Measurements from ENCODE around the gene SLC25A17. TPM values are rescaled to one million over a fixed set of nuclear protein-coding genes. Genes with fewer than 3 reads are reported as not detected.
A peak's percentile ranks its signal among the peaks of the same experiment; 100 is the strongest.

The SLC25A17 gene
- total and polyA plus RNA-seq, 2 donors (not counting 1 experiment from before 2014, with no cell fraction given), result 12.9 to 28.7 TPM

- H3K9me3 ChIP-seq (ENCODE audit: control insufficient read depth, insufficient read depth, low read depth, low read length), result no peaks in the 10 kb centered on the region
- no peak overlapping the region for H2AFZ ChIP-seq (ENCODE audit: low read length)
- no peaks in the 10 kb centered on the region for H3K27me3 ChIP-seq (ENCODE audit: control insufficient read depth, insufficient read depth, low read length)
Measured at GRCh38 chr22:40746428-40747220, 72.5 kb downstream of the SLC25A17 start.

GRCh38 chr22:40743768-40744167 lies 75.4 kb downstream of the SLC25A17 start:
- no peak for DNase-seq (ENCODE audit: low read depth in 2 of 2)
- Histone ChIP-seq H3K79me2 (ENCODE audit: control insufficient read depth, insufficient read depth, low read length) (no peaks in the 10 kb centered on the region), H3K27ac (ENCODE audit: insufficient read depth, low read length) (no peak overlapping the region), H3K4me2 (ENCODE audit: extremely low read depth, insufficient read depth, low read length) (no peak overlapping the region), H3K27me3 (ENCODE audit: control insufficient read depth, insufficient read depth, low read length) (no peaks in the 10 kb centered on the region), H3K9me3 (ENCODE audit: control insufficient read depth, insufficient read depth, low read depth, low read length) (no peaks in the 10 kb centered on the region), H4K20me1 (ENCODE audit: control insufficient read depth, extremely low read depth, insufficient read depth, low read length) (no peaks in the 10 kb centered on the region), H3K36me3 (ENCODE audit: control insufficient read depth, insufficient read depth, low read length) (no peaks in the 10 kb centered on the region), H2AFZ (ENCODE audit: low read length) (no peak overlapping the region), H3K9ac (ENCODE audit: insufficient read depth, low read length) (no peak overlapping the region), H3K4me3 (replicated peaks in 1 of 4; ENCODE audit: control extremely low read depth in 1 of 4, insufficient read depth in 1 of 4, low read depth in 3 of 4, low read length in 4 of 4) (no peak overlapping the region), H3K4me1 (ENCODE audit: control insufficient read depth, extremely low read depth, insufficient read depth, low read length) (no peaks in the 10 kb centered on the region)
- no peak for TF ChIP-seq EZH2 (IDR thresholded peaks at IDR 0.05; ENCODE audit: low read length, missing control alignments)
- no peak for TF ChIP-seq CTCF (conservative IDR thresholded peaks at IDR 0.05 in 1 of 2, IDR thresholded peaks at IDR 0.05 in 1 of 2; ENCODE audit: low read depth in 1 of 2, low read length in 2 of 2)

More at GRCh38 chr22:40746428-40747220, 72.5 kb downstream of the SLC25A17 start:
- H3K79me2 ChIP-seq (ENCODE audit: control insufficient read depth, insufficient read depth, low read length), result no peaks in the 10 kb centered on the region
- H3K4me3 ChIP-seq (replicated peaks in 1 of 4; ENCODE audit: control extremely low read depth in 1 of 4, insufficient read depth in 1 of 4, low read depth in 3 of 4, low read length in 4 of 4), result no peak overlapping the region
- TF ChIP-seq CTCF (conservative IDR thresholded peaks at IDR 0.05 in 1 of 2, IDR thresholded peaks at IDR 0.05 in 1 of 2; ENCODE audit: low read depth in 1 of 2, low read length in 2 of 2) (no peak), EZH2 (IDR thresholded peaks at IDR 0.05; ENCODE audit: low read length, missing control alignments) (no peak)
- H3K27ac ChIP-seq (ENCODE audit: insufficient read depth, low read length), result no peak overlapping the region
- H4K20me1 ChIP-seq (ENCODE audit: control insufficient read depth, extremely low read depth, insufficient read depth, low read length), result no peaks in the 10 kb centered on the region
- H3K9ac ChIP-seq (ENCODE audit: insufficient read depth, low read length), result no peak overlapping the region
- no peaks in the 10 kb centered on the region for H3K4me1 ChIP-seq (ENCODE audit: control insufficient read depth, extremely low read depth, insufficient read depth, low read length)
- no peak for DNase-seq (ENCODE audit: low read depth in 2 of 2)
- peak overlapping the region; percentile 44 for H3K4me2 ChIP-seq (ENCODE audit: extremely low read depth, insufficient read depth, low read length)
- H3K36me3 ChIP-seq (ENCODE audit: control insufficient read depth, insufficient read depth, low read length), result no peaks in the 10 kb centered on the region

GRCh38 chr22:40741116-40741515 lies 78.0 kb downstream of the SLC25A17 start:
- Histone ChIP-seq H3K4me2 (ENCODE audit: extremely low read depth, insufficient read depth, low read length) (no peak overlapping the region), H3K79me2 (ENCODE audit: control insufficient read depth, insufficient read depth, low read length) (no peaks in the 10 kb centered on the region), H4K20me1 (ENCODE audit: control insufficient read depth, extremely low read depth, insufficient read depth, low read length) (no peaks in the 10 kb centered on the region), H3K27ac (ENCODE audit: insufficient read depth, low read length) (no peak overlapping the region), H3K27me3 (ENCODE audit: control insufficient read depth, insufficient read depth, low read length) (no peaks in the 10 kb centered on the region), H3K4me1 (ENCODE audit: control insufficient read depth, extremely low read depth, insufficient read depth, low read length) (no peaks in the 10 kb centered on the region), H3K9me3 (ENCODE audit: control insufficient read depth, insufficient read depth, low read depth, low read length) (no peaks in the 10 kb centered on the region), H3K36me3 (ENCODE audit: control insufficient read depth, insufficient read depth, low read length) (no peaks in the 10 kb centered on the region), H3K4me3 (replicated peaks in 1 of 4; ENCODE audit: control extremely low read depth in 1 of 4, insufficient read depth in 1 of 4, low read depth in 3 of 4, low read length in 4 of 4) (no peak overlapping the region), H3K9ac (ENCODE audit: insufficient read depth, low read length) (no peak overlapping the region), H2AFZ (ENCODE audit: low read length) (no peak overlapping the region)
- DNase-seq (ENCODE audit: low read depth in 2 of 2), result no peak
- TF ChIP-seq EZH2 (IDR thresholded peaks at IDR 0.05; ENCODE audit: low read length, missing control alignments) (no peak), CTCF (conservative IDR thresholded peaks at IDR 0.05 in 1 of 2, IDR thresholded peaks at IDR 0.05 in 1 of 2; ENCODE audit: low read depth in 1 of 2, low read length in 2 of 2) (no peak)

Data from fibroblast of lung (primary cell).